ENCODE measurements around the gene AMFR. TPM values are rescaled to one million over a fixed set of nuclear protein-coding genes. Genes with fewer than 3 reads are reported as not detected.

The AMFR gene
- total and polyA plus RNA-seq, 10 of the 15 experiments (the other 5 are each of a cell fraction or from before 2014, with no cell fraction given): 8.2 to 67.6 (median 28.1) TPM

GRCh38 chr16:56320811-56321558 is 104.4 kb downstream of the AMFR start:
- ChIA-PET SMC1A (ENCODE audit: uncharacterized antibody, unreplicated experiment) (interaction anchor here (1.3 kb wide), 1 partner anchor 380 kb away, joined by 3 read pairs; no protein-coding TSS in a partner anchor), CTCF (interaction anchor here (0.8 to 3.2 kb wide), 3 partner anchors 35 to 376 kb away, joined by 3 to 66 read pairs (median 5); no protein-coding TSS in a partner anchor), RAD21 (ENCODE audit: unreplicated experiment) (interaction anchor here (1.1 kb wide), 1 partner anchor 381 kb away, joined by 3 read pairs; no protein-coding TSS in a partner anchor), POLR2A (no interaction called here)
- Histone ChIP-seq H3K4me2 (ENCODE audit: control insufficient read depth, insufficient read depth) (no peak overlapping the region), H3K9ac (ENCODE audit: control insufficient read depth, insufficient read depth, low read length) (no peak overlapping the region), H3K27ac (ENCODE audit: control insufficient read depth, insufficient read depth) (no peak overlapping the region), H3K4me3 (no peak overlapping the region), H3K9me3 (replicated peaks; ENCODE audit: control insufficient read depth, insufficient read depth, low read length) (no peaks in the 10 kb centered on the region), H3K36me3 (ENCODE audit: control insufficient read depth in 2 of 2, insufficient read depth in 2 of 2, low read length in 1 of 2) (no peaks in the 10 kb centered on the region), H3K79me2 (ENCODE audit: control insufficient read depth, insufficient read depth, low read length) (no peaks in the 10 kb centered on the region), H3K4me1 (ENCODE audit: control insufficient read depth, insufficient read depth, low read length) (no peaks in the 10 kb centered on the region), H3K27me3 (replicated peaks in 1 of 2; ENCODE audit: control insufficient read depth in 2 of 2, insufficient read depth in 2 of 2, low read length in 1 of 2) (peaks cover 2% of the 10 kb centered on the region in 2 experiments; a peak in 1 of 4 replicates), H2AFZ (ENCODE audit: control insufficient read depth, low read depth, low read length) (no peak overlapping the region), H4K20me1 (ENCODE audit: control insufficient read depth, insufficient read depth) (no peaks in the 10 kb centered on the region)
- intact Hi-C loops (cut with micrococcal nuclease; ENCODE audit: unreplicated experiment): no loop called here
- no TSS peak for BruUV-seq (replicated peaks)
- DNase-seq (ENCODE audit: low read depth, low spot score) (no peak), FAIRE-seq (no peak), ATAC-seq (no peak)
- in situ Hi-C loops (cut with MboI): no loop called here
- TF ChIP-seq RAD51 (IDR thresholded peaks at IDR 0.05) (no peak), SREBF1 (IDR thresholded peaks at IDR 0.05; ENCODE audit: low read length) (no peak), E2F8 (IDR thresholded peaks at IDR 0.05; ENCODE audit: low read depth, partially characterized antibody) (no peak), PML (IDR thresholded peaks at IDR 0.05; ENCODE audit: low read length) (no peak), IRF3 (IDR thresholded peaks at IDR 0.05) (no peak), SMAD1 (IDR thresholded peaks at IDR 0.05; ENCODE audit: low read depth, partially characterized antibody) (no peak), CEBPB (IDR thresholded peaks at IDR 0.05; ENCODE audit: borderline replicate concordance in 1 of 2, low read depth in 2 of 2, low read length in 2 of 2) (no peak), HDGF (IDR thresholded peaks at IDR 0.05) (no peak), RCOR1 (conservative IDR thresholded peaks at IDR 0.05; ENCODE audit: low read depth, low read length) (no peak), POU2F2 (IDR thresholded peaks at IDR 0.05; ENCODE audit: borderline replicate concordance, low read depth, low read length) (no peak)
- TF ChIP-seq, protein P1, sequence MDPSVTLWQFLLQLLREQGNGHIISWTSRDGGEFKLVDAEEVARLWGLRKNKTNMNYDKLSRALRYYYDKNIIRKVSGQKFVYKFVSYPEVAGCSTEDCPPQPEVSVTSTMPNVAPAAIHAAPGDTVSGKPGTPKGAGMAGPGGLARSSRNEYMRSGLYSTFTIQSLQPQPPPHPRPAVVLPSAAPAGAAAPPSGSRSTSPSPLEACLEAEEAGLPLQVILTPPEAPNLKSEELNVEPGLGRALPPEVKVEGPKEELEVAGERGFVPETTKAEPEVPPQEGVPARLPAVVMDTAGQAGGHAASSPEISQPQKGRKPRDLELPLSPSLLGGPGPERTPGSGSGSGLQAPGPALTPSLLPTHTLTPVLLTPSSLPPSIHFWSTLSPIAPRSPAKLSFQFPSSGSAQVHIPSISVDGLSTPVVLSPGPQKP (IDR thresholded peaks at IDR 0.05; ENCODE audit: low read depth, low read length): no peak
- WGBS (ENCODE audit: insufficient coverage, insufficient replicate concordance, low lambda C conversion rate, missing lambda C conversion rate): under 1% methylated on average over 7 of the region's 7 CpGs

Measured in GM12878 (cell line).